ENCODE results near the gene COL3A1. TPM values are rescaled to one million over a fixed set of nuclear protein-coding genes. Genes with fewer than 3 reads are reported as not detected.

Gene COL3A1
- polyA plus RNA-seq, 3 donors = 988 to 1,115 (median 1,011) TPM

Other genes starting within 250 kb of the COL3A1 start
- 100 to 1,000 TPM; 134 to 147 (median 145) TPM for gene COL5A2, start 205.4 kb downstream of the COL3A1 start, polyA plus RNA-seq (ENCODE audit: insufficient read length in 3 of 3)